NB4 (cell line): ENCODE measurements around the gene SELP.
"Not testable (repeated sequence)": the region's sequence is repeated elsewhere in the genome, so short reads cannot be mapped to it uniquely, and the experiment has no call there.

ENCODE experiments used
- POLR2A ChIP-seq: IDR thresholded peaks from 2 replicates; pipeline ENCODE4 v1.6.1; 2011; ENCODE audit warnings: mild to moderate bottlenecking; ENCODE audit not compliant: insufficient read length; ENCODE audit errors: extremely low read depth
- TF ChIP-seq, protein P1 (sequence below): IDR thresholded peaks from one replicate; pipeline ENCODE4 v1.5.1; 2012; ENCODE audit warnings: low read depth, low read length

DNA sequence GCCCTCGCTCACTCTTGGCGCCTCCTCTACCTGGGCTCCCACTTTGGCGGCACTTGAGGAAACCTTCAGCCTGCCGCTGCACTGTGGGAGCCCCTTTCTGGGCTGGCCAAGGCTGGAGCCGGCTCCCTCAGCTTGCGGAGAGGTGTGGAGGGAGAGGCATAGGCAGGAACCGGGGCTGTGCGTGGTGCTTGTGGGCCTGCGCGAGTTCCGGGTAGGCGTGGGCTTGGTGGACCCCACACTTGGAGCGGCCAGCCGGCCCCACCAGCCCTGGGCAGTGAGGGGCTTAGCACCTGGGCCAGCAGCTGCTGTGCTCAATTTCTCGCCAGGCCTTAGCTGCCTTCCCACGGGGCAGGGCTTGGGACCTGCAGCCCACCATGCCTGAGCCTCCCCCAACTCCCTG, 31.1 kb upstream of the SELP start:
- TF ChIP-seq, protein P1, sequence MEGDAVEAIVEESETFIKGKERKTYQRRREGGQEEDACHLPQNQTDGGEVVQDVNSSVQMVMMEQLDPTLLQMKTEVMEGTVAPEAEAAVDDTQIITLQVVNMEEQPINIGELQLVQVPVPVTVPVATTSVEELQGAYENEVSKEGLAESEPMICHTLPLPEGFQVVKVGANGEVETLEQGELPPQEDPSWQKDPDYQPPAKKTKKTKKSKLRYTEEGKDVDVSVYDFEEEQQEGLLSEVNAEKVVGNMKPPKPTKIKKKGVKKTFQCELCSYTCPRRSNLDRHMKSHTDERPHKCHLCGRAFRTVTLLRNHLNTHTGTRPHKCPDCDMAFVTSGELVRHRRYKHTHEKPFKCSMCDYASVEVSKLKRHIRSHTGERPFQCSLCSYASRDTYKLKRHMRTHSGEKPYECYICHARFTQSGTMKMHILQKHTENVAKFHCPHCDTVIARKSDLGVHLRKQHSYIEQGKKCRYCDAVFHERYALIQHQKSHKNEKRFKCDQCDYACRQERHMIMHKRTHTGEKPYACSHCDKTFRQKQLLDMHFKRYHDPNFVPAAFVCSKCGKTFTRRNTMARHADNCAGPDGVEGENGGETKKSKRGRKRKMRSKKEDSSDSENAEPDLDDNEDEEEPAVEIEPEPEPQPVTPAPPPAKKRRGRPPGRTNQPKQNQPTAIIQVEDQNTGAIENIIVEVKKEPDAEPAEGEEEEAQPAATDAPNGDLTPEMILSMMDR, result not testable (repeated sequence)
- not testable (repeated sequence) for TF ChIP-seq POLR2A
